Colonic mucosa (tissue), 4 donors: ENCODE results near the gene FILIP1L. TPM values are rescaled to one million over a fixed set of nuclear protein-coding genes. Genes with fewer than 3 reads are reported as not detected.

ENCODE experiments used
- DNase-seq: peaks from one replicate; pipeline ENCODE4 v3.0.0-alpha.2; 2020
- H3K27ac ChIP-seq: fragments of 200-600 bp; one replicate; pipeline ENCODE4 v1.8.0; 2021
- H3K27me3 ChIP-seq: fragments of 200-600 bp; one replicate; pipeline ENCODE4 v1.8.0; 2021
- H3K36me3 ChIP-seq: fragments of 200-600 bp; one replicate; pipeline ENCODE4 v1.8.0; 2021
- H3K4me1 ChIP-seq: fragments of 200-600 bp; one replicate; pipeline ENCODE4 v1.8.0; 2021; ENCODE audit warnings: mild to moderate bottlenecking
- H3K4me3 ChIP-seq: fragments of 200-600 bp; one replicate; pipeline ENCODE4 v1.8.0; 2021
- H3K9ac ChIP-seq, 2 donors: one replicate each; pipeline ENCODE4 v1.7.0; 2013; ENCODE audit warnings: control low read depth in 2 of 2, low read depth in 2 of 2, low read length in 2 of 2
- H3K9me3 ChIP-seq: fragments of 200-600 bp; one replicate; pipeline ENCODE4 v1.8.0; 2021
- intact Hi-C: fragments of 100-400 bp; cut with DNase I; formaldehyde crosslinking; loops from one replicate; pipeline ENCODE4 v1.14.1; 2022
- total RNA-seq, 2 donors: library from RNA; stranded (reverse); fragmentation: NEBNext Ultra II Directional in 1 of 2; extraction: Animal tissue kit (Norgen Biotek cat#: 25700) in 1 of 2; gene quantifications; one replicate each; pipeline ENCODE4 v1.2.1, GENCODE V29; 2021
- TF ChIP-seq, protein P1 (sequence below): fragments of 200-600 bp; IDR thresholded peaks from one replicate; pipeline ENCODE4 v1.8.0; 2022; ENCODE audit warnings: antibody characterized with exemption, mild to moderate bottlenecking
- donor health status: healthy.
- donor health status: DM: no; HTN: no; CAD: no.
- donor health status: DM: no; HTN: no; CAD: no.

Gene FILIP1L
- total RNA-seq, 2 donors from 2014 or later, result 3.7 to 29.0 TPM

DNA sequence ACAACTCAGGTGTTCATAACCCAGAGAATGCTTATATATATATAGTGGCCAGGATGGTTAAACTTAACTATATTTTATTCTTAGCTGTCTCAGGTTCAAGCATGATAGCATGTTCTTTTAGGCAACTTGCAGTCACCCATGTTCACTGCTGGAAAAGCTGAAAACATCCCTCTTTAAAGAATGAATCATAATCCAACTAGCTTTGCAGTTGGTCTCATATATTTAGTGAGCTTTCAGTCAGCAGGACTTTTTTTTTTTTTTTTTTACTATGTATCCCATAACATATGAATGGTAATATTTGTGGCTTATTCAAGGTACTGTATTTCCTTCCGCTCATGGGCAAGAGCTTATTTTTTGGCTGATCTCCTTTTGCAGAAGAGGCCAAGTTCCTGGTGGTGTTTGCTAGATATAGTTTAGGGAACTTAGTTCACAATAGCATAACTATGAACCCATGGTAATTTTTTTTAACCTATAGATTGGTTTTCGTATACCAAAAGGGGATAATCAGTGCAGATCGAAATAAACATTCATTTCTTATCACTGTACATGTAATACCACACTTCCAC, 219.1 kb downstream of the FILIP1L start:
- H3K9me3 ChIP-seq, result no peaks in the 10 kb centered on the region
- no peak overlapping the region for H3K4me3 ChIP-seq
- H3K27ac ChIP-seq, result peak overlapping the region; percentile 5
- H3K27me3 ChIP-seq, result no peaks in the 10 kb centered on the region
- intact Hi-C loops, result no loop called here
- no peak overlapping the region for H3K9ac ChIP-seq
- no peaks in the 10 kb centered on the region for H3K36me3 ChIP-seq
- TF ChIP-seq, protein P1, sequence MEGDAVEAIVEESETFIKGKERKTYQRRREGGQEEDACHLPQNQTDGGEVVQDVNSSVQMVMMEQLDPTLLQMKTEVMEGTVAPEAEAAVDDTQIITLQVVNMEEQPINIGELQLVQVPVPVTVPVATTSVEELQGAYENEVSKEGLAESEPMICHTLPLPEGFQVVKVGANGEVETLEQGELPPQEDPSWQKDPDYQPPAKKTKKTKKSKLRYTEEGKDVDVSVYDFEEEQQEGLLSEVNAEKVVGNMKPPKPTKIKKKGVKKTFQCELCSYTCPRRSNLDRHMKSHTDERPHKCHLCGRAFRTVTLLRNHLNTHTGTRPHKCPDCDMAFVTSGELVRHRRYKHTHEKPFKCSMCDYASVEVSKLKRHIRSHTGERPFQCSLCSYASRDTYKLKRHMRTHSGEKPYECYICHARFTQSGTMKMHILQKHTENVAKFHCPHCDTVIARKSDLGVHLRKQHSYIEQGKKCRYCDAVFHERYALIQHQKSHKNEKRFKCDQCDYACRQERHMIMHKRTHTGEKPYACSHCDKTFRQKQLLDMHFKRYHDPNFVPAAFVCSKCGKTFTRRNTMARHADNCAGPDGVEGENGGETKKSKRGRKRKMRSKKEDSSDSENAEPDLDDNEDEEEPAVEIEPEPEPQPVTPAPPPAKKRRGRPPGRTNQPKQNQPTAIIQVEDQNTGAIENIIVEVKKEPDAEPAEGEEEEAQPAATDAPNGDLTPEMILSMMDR, result no peak
- H3K4me1 ChIP-seq, result no peaks in the 10 kb centered on the region
- no peak for DNase-seq

DNA sequence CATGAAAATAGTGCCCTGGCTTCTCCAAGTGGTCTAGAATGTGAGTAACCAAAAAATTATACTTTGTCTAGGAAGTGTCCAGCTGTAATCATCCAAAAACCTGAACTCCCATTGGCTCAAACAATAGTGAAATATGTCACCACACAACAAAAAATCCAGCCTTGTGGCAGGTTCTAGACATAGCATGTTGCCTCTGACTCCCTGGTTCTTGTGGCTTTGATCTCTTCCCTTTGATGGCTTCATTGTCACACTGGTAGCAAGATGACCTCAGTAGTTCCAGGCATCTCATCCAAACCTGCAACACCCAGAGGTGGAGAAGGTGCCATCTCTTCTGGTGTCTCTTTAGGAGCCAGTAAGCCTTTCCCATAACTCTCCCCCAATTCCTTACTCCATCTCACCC, 222.0 kb downstream of the FILIP1L start:
- Histone ChIP-seq H3K27ac (no peak overlapping the region), H3K9me3 (no peaks in the 10 kb centered on the region), H3K4me3 (no peak overlapping the region), H3K4me1 (no peaks in the 10 kb centered on the region), H3K27me3 (no peaks in the 10 kb centered on the region), H3K36me3 (no peaks in the 10 kb centered on the region), H3K9ac (no peak overlapping the region)
- intact Hi-C loops, result no loop called here
- DNase-seq, result no peak
- TF ChIP-seq, protein P1, result no peak

DNA sequence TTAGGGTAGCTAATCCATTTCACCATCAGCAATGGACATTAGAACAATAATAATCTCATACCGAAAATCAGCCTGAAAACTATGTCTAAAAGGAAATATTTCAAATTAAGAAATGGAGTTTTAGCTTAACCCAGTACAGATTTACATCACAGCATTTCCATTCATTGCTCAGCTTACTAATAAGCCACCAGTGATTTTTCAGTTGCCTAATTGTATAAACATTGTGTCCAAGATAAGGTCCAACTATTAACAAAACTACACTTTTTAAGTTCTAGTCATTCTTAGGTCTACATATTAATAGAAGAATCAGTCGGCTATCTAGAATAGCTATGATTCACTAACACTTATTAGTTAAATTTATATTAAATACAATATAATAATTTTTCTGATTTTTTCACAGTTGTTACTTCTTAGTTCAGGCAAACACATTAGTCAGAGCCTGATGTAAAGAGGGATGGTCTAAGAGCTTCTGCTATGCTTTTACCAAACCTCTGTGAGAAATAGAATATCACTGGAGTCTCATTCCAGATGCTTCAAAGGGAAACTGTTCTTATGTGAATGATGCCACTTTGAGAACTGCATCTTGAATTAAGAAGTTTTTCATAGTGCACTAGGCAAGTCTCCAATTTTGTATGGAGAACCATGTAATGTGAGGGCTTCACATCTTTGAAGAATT, 222.6 kb downstream of the FILIP1L start:
- Histone ChIP-seq H3K4me3 (no peak overlapping the region), H3K4me1 (no peaks in the 10 kb centered on the region), H3K27me3 (no peaks in the 10 kb centered on the region), H3K27ac (no peak overlapping the region), H3K36me3 (no peaks in the 10 kb centered on the region), H3K9me3 (no peaks in the 10 kb centered on the region), H3K9ac (no peak overlapping the region)
- intact Hi-C loops, result no loop called here
- TF ChIP-seq, protein P1, result no peak
- no peak for DNase-seq

DNA sequence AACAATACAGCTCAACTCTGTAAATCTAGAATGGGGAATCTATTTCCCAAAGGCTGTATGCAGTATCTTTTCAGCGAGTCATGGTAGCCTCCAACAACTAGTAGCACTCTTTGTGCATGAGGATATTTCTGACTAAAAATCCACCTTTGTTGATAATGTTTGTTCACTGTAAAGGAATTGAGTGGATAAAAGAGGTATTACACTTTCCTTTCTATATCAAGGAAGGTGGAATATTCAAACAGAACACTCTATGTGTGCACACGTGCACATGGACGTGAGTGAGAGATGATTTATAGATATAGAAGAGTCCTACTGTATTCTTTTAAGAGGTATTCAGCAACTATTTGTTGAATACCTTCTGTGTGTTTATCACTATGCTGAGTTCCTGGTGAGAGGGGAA, 228.4 kb downstream of the FILIP1L start:
- intact Hi-C loops, result no loop called here
- no peaks in the 10 kb centered on the region for H3K4me1 ChIP-seq
- H3K27ac ChIP-seq, result no peak overlapping the region
- H3K4me3 ChIP-seq, result no peak overlapping the region
- no peaks in the 10 kb centered on the region for H3K27me3 ChIP-seq
- DNase-seq, result no peak
- H3K36me3 ChIP-seq, result no peaks in the 10 kb centered on the region
- TF ChIP-seq, protein P1, result no peak
- no peak overlapping the region for H3K9ac ChIP-seq
- no peaks in the 10 kb centered on the region for H3K9me3 ChIP-seq

DNA sequence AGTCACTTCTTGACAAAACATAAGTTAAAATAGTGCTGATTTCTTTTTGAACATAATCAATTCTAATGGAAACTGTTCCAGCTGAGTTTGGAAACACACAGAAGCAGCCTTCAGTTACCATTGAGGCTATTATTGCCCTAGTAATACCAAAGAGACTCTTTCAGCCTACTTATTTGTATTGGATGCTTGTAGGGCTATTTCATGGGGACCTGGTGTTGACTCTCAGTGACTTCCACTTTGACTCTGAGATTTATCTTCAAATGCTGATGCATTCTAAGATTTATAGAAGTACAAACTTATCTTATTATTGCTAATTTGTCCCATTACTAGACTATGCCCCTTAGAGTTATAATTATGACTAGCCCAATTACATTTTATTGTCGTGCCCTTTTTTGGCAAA, 229.2 kb downstream of the FILIP1L start:
- TF ChIP-seq, protein P1, result no peak
- H3K4me1 ChIP-seq, result no peaks in the 10 kb centered on the region
- intact Hi-C loops, result no loop called here
- H3K27ac ChIP-seq, result no peak overlapping the region
- H3K9ac ChIP-seq, result no peak overlapping the region
- no peak overlapping the region for H3K4me3 ChIP-seq
- H3K36me3 ChIP-seq, result no peaks in the 10 kb centered on the region
- no peaks in the 10 kb centered on the region for H3K27me3 ChIP-seq
- no peak for DNase-seq
- H3K9me3 ChIP-seq, result no peaks in the 10 kb centered on the region
